KMS-11 (cell line): ENCODE results near the gene OSBPL9.

ENCODE experiments used
- H2AFZ ChIP-seq: fragments of 200-600 bp; sonication (generic); 2 replicates; pipeline ENCODE4 v1.6.1; 2016; ENCODE audit warnings: antibody characterized with exemption, mixed run types, low read depth
- H3K27ac ChIP-seq: fragments of 200-600 bp; sonication (generic); 2 replicates; pipeline ENCODE4 v1.6.1; 2016; ENCODE audit warnings: mild to moderate bottlenecking, mixed run types
- H3K27me3 ChIP-seq: fragments of 200-600 bp; sonication (generic); 2 replicates; pipeline ENCODE4 v1.6.1; 2017; ENCODE audit warnings: mild to moderate bottlenecking, low read depth, mixed run types, moderate library complexity; ENCODE audit not compliant: insufficient read depth
- H3K36me3 ChIP-seq: fragments of 200-600 bp; sonication (generic); 2 replicates; pipeline ENCODE4 v1.6.1; 2017; ENCODE audit warnings: mild to moderate bottlenecking, mixed run types; ENCODE audit not compliant: insufficient read depth
- H3K4me1 ChIP-seq: fragments of 200-600 bp; sonication (generic); 2 replicates; pipeline ENCODE4 v1.6.1; 2016; ENCODE audit warnings: mild to moderate bottlenecking, low read depth, mixed run types; ENCODE audit not compliant: poor library complexity, severe bottlenecking
- H3K4me2 ChIP-seq: fragments of 200-600 bp; sonication (generic); 2 replicates; pipeline ENCODE4 v1.7.0; 2016; ENCODE audit warnings: mild to moderate bottlenecking, mixed run types
- H3K4me3 ChIP-seq: fragments of 200-600 bp; sonication (generic); IDR thresholded peaks from 2 replicates; pipeline ENCODE4 v1.6.1; 2017; ENCODE audit warnings: low read depth, low read length, mixed read lengths; ENCODE audit not compliant: insufficient read depth
- H3K79me2 ChIP-seq: fragments of 200-600 bp; sonication (generic); 2 replicates; pipeline ENCODE4 v1.6.1; 2016; ENCODE audit warnings: low read depth, mixed run types; ENCODE audit not compliant: insufficient read depth
- H3K9ac ChIP-seq: fragments of 200-600 bp; sonication (generic); 2 replicates; pipeline ENCODE4 v1.6.1; 2016; ENCODE audit warnings: mild to moderate bottlenecking, mixed run types
- H4K20me1 ChIP-seq: fragments of 200-600 bp; sonication (generic); 2 replicates; pipeline ENCODE4 v1.6.1; 2016; ENCODE audit warnings: mild to moderate bottlenecking, mixed run types; ENCODE audit not compliant: insufficient read depth
- CTCF ChIP-seq: fragments of 200-600 bp; sonication (generic); conservative IDR thresholded peaks from 2 replicates; pipeline ENCODE4 v1.6.1; 2017; ENCODE audit warnings: low read depth, mild to moderate bottlenecking, antibody characterized with exemption, low read length, moderate library complexity, mixed read lengths

OSBPL9 gene

GRCh38 chr1:51630393-51630792, 13.5 kb downstream of the OSBPL9 start:
- H3K36me3 ChIP-seq: no peaks in the 10 kb centered on the region
- no peak overlapping the region for H3K4me2 ChIP-seq
- H3K4me1 ChIP-seq: peaks cover 4% of the 10 kb centered on the region
- no peak overlapping the region for H2AFZ ChIP-seq
- H3K79me2 ChIP-seq: no peaks in the 10 kb centered on the region
- H3K27me3 ChIP-seq: no peaks in the 10 kb centered on the region
- no peak for TF ChIP-seq CTCF
- no peak overlapping the region for H3K27ac ChIP-seq
- no peaks in the 10 kb centered on the region for H4K20me1 ChIP-seq
- no peak overlapping the region for H3K4me3 ChIP-seq
- no peak overlapping the region for H3K9ac ChIP-seq

GRCh38 chr1:51630922-51631321, 14.0 kb downstream of the OSBPL9 start:
- no peaks in the 10 kb centered on the region for H3K36me3 ChIP-seq

GRCh38 chr1:51631747-51632146, 14.9 kb downstream of the OSBPL9 start:
- TF ChIP-seq CTCF: no peak

More at GRCh38 chr1:51630922-51631321, 14.0 kb downstream of the OSBPL9 start:
- Histone ChIP-seq H3K79me2 (no peaks in the 10 kb centered on the region), H2AFZ (no peak overlapping the region), H4K20me1 (no peaks in the 10 kb centered on the region), H3K27me3 (no peaks in the 10 kb centered on the region), H3K27ac (no peak overlapping the region), H3K9ac (no peak overlapping the region), H3K4me1 (peaks cover 4% of the 10 kb centered on the region), H3K4me2 (no peak overlapping the region), H3K4me3 (no peak overlapping the region)
- TF ChIP-seq CTCF: no peak

GRCh38 chr1:51634618-51635017, 17.7 kb downstream of the OSBPL9 start:
- Histone ChIP-seq H4K20me1 (no peaks in the 10 kb centered on the region), H3K9ac (no peak overlapping the region), H3K27me3 (no peaks in the 10 kb centered on the region), H3K4me1 (peaks cover 4% of the 10 kb centered on the region), H3K36me3 (no peaks in the 10 kb centered on the region), H2AFZ (no peak overlapping the region), H3K79me2 (no peaks in the 10 kb centered on the region), H3K27ac (no peak overlapping the region), H3K4me3 (no peak overlapping the region), H3K4me2 (no peak overlapping the region)
- no peak for TF ChIP-seq CTCF

More at GRCh38 chr1:51631747-51632146, 14.9 kb downstream of the OSBPL9 start:
- Histone ChIP-seq H3K27me3 (no peaks in the 10 kb centered on the region), H3K79me2 (no peaks in the 10 kb centered on the region), H3K4me1 (peaks cover 4% of the 10 kb centered on the region), H3K27ac (no peak overlapping the region), H3K9ac (no peak overlapping the region), H3K4me3 (no peak overlapping the region), H2AFZ (no peak overlapping the region), H4K20me1 (no peaks in the 10 kb centered on the region), H3K4me2 (no peak overlapping the region), H3K36me3 (no peaks in the 10 kb centered on the region)
